Activated CD8-positive, alpha-beta T cell treated with anti-CD3 and anti-CD28 coated beads, Interleukin-2, amount 10 ng/mL, durations not matched to agents 7 days and 5 days (primary cell): Measurements from ENCODE around the gene CD248. TPM values are rescaled to one million over a fixed set of nuclear protein-coding genes. Genes with fewer than 3 reads are reported as not detected.

Experiments used
- ATAC-seq: fragments of 150-1000 bp; cut with Tn5 transposase; one replicate; pipeline ENCODE4 v1.10.0; 2021; ENCODE audit warnings: moderate library complexity
- CTCF ChIA-PET: fragments of 350-600 bp; sonication (Branson Sonifier 250); formaldehyde crosslinking; loops from one replicate; lab custom pipeline; 2021; ENCODE audit warnings: antibody characterized with exemption; lab: Charles Lee
- POLR2A ChIA-PET: fragments of 350-600 bp; sonication (Branson Sonifier 250); formaldehyde crosslinking; loops from one replicate; lab custom pipeline; 2021; ENCODE audit warnings: antibody characterized with exemption; lab: Charles Lee
- DNase-seq: peaks from one replicate; pipeline ENCODE4 v3.0.0-alpha.2; 2020
- H3K27ac Mint-ChIP-seq: one replicate; pipeline ENCODE4 v1.8.0; 2021; ENCODE audit warnings: mild to moderate bottlenecking, mixed read lengths
- H3K27me3 Mint-ChIP-seq: one replicate; pipeline ENCODE4 v1.8.0; 2021; ENCODE audit warnings: low read depth, mixed read lengths
- H3K36me3 Mint-ChIP-seq: one replicate; pipeline ENCODE4 v1.8.0; 2021; ENCODE audit warnings: low read depth, mixed read lengths
- H3K4me1 Mint-ChIP-seq: one replicate; pipeline ENCODE4 v1.8.0; 2021; ENCODE audit warnings: low read depth, mixed read lengths
- H3K4me3 Mint-ChIP-seq: one replicate; pipeline ENCODE4 v1.8.0; 2021; ENCODE audit warnings: mild to moderate bottlenecking, mixed read lengths
- H3K9me3 Mint-ChIP-seq: one replicate; pipeline ENCODE4 v1.8.0; 2022; ENCODE audit warnings: mixed read lengths; ENCODE audit not compliant: insufficient read depth
- total RNA-seq, 2 experiments: library from RNA; stranded (reverse); gene quantifications; one replicate each; pipeline ENCODE4 v1.2.3, GENCODE V29; 2021

Gene CD248
- total RNA-seq, 2 experiments from 2014 or later: 79.5 to 80.8 TPM

DNA sequence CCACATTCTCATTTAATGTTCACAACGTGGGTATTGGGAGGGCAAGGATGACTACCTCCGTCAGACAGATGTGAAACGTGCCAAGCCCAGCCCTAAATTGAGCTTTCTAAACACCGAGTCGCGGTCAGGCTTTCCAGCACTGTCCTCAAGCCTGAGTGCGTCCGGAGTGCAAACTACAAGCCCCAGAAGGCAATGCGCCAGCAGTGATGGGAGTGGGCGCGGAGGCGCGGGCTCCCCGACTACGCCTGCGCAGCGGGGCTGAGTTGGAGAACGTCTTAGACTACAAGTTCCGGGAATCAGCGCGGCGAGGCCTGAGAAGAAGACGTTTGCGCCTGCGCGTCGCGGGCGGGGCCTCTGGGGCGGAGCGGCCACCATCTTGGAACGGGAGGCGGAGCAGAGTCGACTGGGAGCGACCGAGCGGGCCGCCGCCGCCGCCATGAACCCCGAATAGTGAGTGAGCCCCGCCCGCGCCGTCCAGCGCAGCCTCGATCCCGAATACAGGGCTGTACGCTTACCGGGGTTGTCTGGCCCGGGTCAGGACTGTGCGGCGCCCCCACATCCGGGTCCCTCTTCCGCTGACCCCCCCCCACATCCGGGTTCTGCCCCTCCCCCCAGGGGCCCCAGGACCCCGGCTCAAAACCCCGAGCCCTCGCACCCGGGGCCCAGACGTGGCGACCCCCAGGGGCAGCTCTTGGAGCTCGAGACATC lies 48.4 kb downstream of the CD248 start, which contains the start of gene RAB1B:
TSS of gene RAB1B (plus strand) at position 396 of the 708 bp plus-strand sequence. CDS start at position 437, 41 bp downstream.
- ATAC-seq (peak; percentile 86), DNase-seq (peak; percentile 100)
- H3K4me3 Mint-ChIP-seq: peak within 1 kb of the TSS; percentile 84
- H3K27ac Mint-ChIP-seq: peak within 1 kb of the TSS; percentile 98
- H3K9me3 Mint-ChIP-seq: no peaks in the 10 kb centered on the region
- H3K4me1 Mint-ChIP-seq: peaks cover 49% of the 10 kb centered on the region
- no peaks in the 10 kb centered on the region for H3K27me3 Mint-ChIP-seq
- ChIA-PET POLR2A (interaction anchor here (0.5 to 1.8 kb wide), 13 partner anchors 10 to 397 kb away, joined by 3 to 15 read pairs (median 3); partner anchors contain the start of genes RBM14 and YIF1A), CTCF (interaction anchor here (1.0 to 6.6 kb wide), 7 partner anchors 13 to 409 kb away, joined by 3 to 64 read pairs (median 3); partner anchors contain the start of gene MUS81)
- H3K36me3 Mint-ChIP-seq: peaks cover 51% of the 10 kb centered on the region

DNA sequence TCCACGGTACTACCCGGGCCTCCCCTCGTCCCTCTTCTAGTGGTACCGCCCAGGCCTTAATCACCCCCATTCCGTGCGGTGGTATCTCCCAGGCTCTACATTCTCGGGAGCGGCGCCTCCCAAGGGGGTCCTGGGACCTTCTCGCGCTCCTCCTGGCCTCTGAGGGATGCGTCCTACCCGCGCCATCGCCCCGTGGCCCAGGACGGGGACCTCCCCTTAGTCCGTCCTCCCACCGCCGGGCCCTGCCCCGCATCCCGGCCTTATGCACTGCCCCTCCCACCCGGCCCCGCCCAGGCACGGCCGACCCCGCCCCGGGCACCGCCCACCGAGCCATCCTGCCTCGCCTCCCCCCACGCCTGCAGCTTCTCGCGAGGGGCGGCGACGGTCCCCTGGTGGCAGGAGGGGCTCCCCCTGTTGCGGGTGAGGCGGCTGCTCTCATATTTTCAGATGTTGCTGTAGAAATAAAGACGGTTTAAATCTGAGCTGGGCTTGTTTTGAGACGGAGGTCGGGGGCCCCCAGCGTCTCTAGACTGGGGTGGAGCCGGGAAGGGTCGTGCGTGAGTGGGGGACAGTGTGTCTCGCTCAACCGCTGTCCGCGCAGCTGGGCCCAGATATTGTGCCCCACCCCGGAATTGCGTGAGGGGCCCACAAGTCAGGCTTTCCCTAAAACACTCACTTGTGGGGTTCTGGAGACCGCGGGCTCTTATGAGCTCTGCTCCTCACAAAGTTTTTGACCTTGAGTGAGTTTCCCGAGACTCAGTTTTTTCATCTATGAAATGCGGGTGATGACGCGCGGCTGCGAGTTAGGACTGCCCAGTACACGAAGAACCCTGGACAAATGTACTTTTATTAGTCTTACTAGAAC lies 49.2 kb downstream of the CD248 start:
- Mint-ChIP-seq H3K27ac (peak overlapping the region; percentile 98), H3K27me3 (no peaks in the 10 kb centered on the region), H3K36me3 (peaks cover 50% of the 10 kb centered on the region), H3K9me3 (no peaks in the 10 kb centered on the region), H3K4me3 (peak overlapping the region; percentile 84), H3K4me1 (peaks cover 42% of the 10 kb centered on the region)
- ChIA-PET POLR2A (interaction anchor here (0.6 to 1.8 kb wide), 12 partner anchors 11 to 396 kb away, joined by 3 to 15 read pairs (median 4); partner anchors contain the start of genes RBM14 and YIF1A), CTCF (interaction anchor here (0.6 to 6.6 kb wide), 9 partner anchors 14 to 1534 kb away, joined by 3 to 64 read pairs (median 3); partner anchors contain the start of gene MUS81)
- ATAC-seq (peak; percentile 65), DNase-seq (peak; percentile 90)

DNA sequence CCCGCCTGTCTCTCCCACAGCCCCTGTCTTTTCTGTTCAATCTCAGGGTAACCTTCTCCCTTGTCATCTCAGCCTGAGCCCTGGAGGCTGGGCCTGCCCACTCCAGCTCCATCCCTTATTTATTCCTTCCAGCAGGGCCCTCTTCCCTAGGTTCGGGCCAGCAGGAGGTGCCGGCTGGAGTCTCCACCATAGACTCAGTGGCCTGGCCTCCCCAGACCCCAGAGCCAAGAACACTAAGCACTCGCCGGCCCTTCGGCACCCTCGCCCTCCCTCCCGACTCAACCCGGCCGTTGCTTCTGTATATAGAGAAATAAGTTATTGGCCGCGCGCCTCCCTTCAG lies 49.8 kb downstream of the CD248 start:
- POLR2A ChIA-PET: interaction anchor here (1.0 to 1.6 kb wide), 6 partner anchors 12 to 187 kb away, joined by 3 to 15 read pairs (median 4); no protein-coding TSS in a partner anchor
- H3K36me3 Mint-ChIP-seq: peaks cover 47% of the 10 kb centered on the region

DNA sequence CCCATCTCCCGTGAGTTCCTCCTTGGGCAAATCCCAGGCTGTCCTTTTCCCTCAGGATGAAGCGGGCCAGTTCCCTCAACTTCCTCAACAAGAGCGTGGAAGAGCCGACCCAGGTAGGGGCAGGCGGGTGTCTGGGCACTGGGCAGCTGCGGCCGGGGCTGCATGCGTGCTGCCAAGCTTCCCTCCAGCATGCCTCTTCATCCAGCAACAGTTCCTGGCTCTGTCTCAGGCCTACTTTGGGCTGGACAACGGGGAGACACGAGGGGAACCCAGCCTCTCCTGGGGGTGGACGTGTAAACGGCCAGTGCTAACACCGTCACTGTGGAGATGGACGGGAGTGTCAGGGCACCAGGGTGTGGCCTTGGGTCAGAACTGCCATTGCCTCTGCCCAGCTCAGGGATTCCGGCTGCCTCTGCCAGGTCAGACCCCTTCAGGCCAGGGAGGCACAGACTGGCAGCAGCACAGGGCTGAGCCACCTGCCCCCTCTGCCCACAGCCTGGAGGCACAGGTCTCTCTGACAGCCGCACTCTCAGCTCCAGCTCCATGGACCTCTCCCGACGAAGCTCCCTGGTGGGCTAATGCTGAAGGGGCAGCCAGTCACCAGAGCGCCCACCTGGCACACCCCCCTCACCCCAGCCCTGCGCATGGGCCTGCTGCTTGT lies 50.3 kb downstream of the CD248 start:
- H3K27ac Mint-ChIP-seq: peak overlapping the region; percentile 98
- ATAC-seq: no peak
- DNase-seq: no peak
- CTCF ChIA-PET: interaction anchor here (1.2 to 2.5 kb wide), 2 partner anchors 21 to 44 kb away, joined by 4 to 10 read pairs; no protein-coding TSS in a partner anchor
- H3K4me1 Mint-ChIP-seq: peaks cover 31% of the 10 kb centered on the region
- H3K36me3 Mint-ChIP-seq: peaks cover 44% of the 10 kb centered on the region
- POLR2A ChIA-PET: interaction anchor here (0.6 to 0.7 kb wide), 2 partner anchors 12 to 41 kb away, joined by 3 to 4 read pairs; no protein-coding TSS in a partner anchor
- H3K9me3 Mint-ChIP-seq: no peaks in the 10 kb centered on the region
- peak overlapping the region; percentile 84 for H3K4me3 Mint-ChIP-seq
- H3K27me3 Mint-ChIP-seq: no peaks in the 10 kb centered on the region

More for the DNA sequence above, 49.8 kb downstream of the CD248 start:
- peak overlapping the region; percentile 84 for H3K4me3 Mint-ChIP-seq
- CTCF ChIA-PET: interaction anchor here (1.2 to 6.6 kb wide), 5 partner anchors 14 to 407 kb away, joined by 3 to 64 read pairs (median 9); partner anchors contain the start of gene MUS81
- ATAC-seq: no peak
- no peaks in the 10 kb centered on the region for H3K27me3 Mint-ChIP-seq
- H3K27ac Mint-ChIP-seq: peak overlapping the region; percentile 98
- no peaks in the 10 kb centered on the region for H3K9me3 Mint-ChIP-seq
- H3K4me1 Mint-ChIP-seq: peaks cover 36% of the 10 kb centered on the region
- DNase-seq: no peak

DNA sequence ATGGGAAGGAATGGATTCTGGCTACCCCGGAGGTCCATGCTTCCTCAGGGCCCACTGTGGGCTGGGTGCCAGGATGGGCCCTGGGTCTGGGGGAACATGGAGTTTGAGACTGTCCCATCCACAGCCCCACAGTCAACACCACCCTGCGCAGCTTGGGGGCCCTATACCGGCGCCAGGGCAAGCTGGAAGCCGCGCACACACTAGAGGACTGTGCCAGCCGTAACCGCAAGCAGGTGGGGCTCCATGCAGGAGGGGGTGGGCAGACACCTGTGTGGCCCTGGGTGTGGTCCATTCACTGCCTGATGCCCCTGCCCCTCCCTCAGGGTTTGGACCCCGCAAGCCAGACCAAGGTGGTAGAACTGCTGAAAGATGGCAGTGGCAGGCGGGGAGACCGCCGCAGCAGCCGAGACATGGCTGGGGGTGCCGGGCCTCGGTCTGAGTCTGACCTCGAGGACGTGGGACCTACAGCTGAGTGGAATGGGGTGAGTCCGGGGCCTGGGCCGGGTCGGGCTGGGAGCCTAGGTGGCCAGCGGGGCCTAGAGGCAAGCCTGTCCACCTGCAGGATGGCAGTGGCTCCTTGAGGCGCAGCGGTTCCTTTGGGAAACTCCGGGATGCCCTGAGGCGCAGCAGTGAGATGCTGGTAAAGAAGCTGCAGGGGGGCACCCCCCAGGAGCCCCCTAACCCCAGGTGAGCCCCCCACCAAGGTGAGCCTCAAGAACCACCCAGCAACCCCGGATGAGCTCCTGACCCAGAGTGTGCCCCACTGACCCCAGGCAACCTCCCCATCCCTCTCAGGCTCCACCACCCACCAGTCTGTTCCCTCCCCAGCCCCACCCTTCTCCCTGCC lies 51.1 kb downstream of the CD248 start:
- Mint-ChIP-seq H3K27me3 (no peaks in the 10 kb centered on the region), H3K4me3 (no peak overlapping the region), H3K36me3 (peaks cover 48% of the 10 kb centered on the region), H3K9me3 (no peaks in the 10 kb centered on the region), H3K4me1 (peaks cover 29% of the 10 kb centered on the region), H3K27ac (no peak overlapping the region)
- DNase-seq: no peak
- ATAC-seq: no peak
- CTCF ChIA-PET: interaction anchor here (0.8 to 2.5 kb wide), 4 partner anchors 17 to 197 kb away, joined by 3 to 10 read pairs (median 4); partner anchors contain the start of gene YIF1A
- POLR2A ChIA-PET: interaction anchor here (0.6 to 0.7 kb wide), 2 partner anchors 12 to 40 kb away, joined by 3 to 4 read pairs; no protein-coding TSS in a partner anchor

DNA sequence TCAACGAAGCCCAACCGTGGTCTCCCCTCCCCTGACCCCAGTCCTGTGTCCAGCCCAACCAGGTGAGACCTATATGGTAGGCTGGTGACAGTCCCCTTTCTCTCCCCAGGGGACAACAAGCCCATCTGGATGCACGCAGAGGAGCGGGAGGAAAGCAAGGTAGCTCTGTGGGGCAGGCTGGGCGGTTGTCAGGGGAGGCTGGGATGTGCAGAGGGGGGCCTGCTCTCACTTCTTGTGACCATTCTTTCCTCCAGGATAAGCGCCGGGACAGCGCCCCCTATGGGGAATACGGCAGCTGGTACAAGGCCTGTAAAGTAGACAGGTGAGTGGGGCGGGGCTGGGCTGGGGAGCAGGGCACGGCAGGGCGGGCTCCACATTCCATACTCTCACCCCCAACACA lies 51.9 kb downstream of the CD248 start:
- no peak overlapping the region for H3K27ac Mint-ChIP-seq
- H3K9me3 Mint-ChIP-seq: no peaks in the 10 kb centered on the region
- H3K4me3 Mint-ChIP-seq: no peak overlapping the region
- ChIA-PET CTCF (interaction anchor here (0.8 to 2.5 kb wide), 4 partner anchors 18 to 196 kb away, joined by 3 to 10 read pairs (median 4); partner anchors contain the start of gene YIF1A), POLR2A (no interaction called here)
- ATAC-seq: no peak
- H3K27me3 Mint-ChIP-seq: no peaks in the 10 kb centered on the region
- DNase-seq: peak; percentile 58
- H3K36me3 Mint-ChIP-seq: peaks cover 46% of the 10 kb centered on the region
- peaks cover 23% of the 10 kb centered on the region for H3K4me1 Mint-ChIP-seq

Other genes starting within 250 kb of the CD248 start
- 10 to 100 TPM; 84.6 to 91.6 TPM for gene PACS1, start 246.8 kb downstream of the CD248 start, total RNA-seq
- 10 to 100 TPM; 53.5 to 59.8 TPM for gene KLC2, start 59.3 kb downstream of the CD248 start, total RNA-seq
- gene RAB1B, start 48.4 kb downstream of the CD248 start, total RNA-seq: 100 to 1,000 TPM; 160 to 170 TPM
- 1 to 10 TPM; 2.7 to 3.6 TPM for gene CNIH2, start 38.9 kb downstream of the CD248 start, total RNA-seq
- 10 to 100 TPM; 46.6 to 58.6 TPM for gene YIF1A, start 27.9 kb downstream of the CD248 start, total RNA-seq
- gene TMEM151A, start 25.1 kb downstream of the CD248 start, total RNA-seq: not detected
- gene RIN1, start 19.4 kb upstream of the CD248 start, total RNA-seq: 1 to 10 TPM; 1.3 TPM
- gene BRMS1, start 28.1 kb upstream of the CD248 start, total RNA-seq: 10 to 100 TPM; 53.2 to 57.1 TPM
- gene B4GAT1, start 30.6 kb upstream of the CD248 start, total RNA-seq: 1 to 10 TPM; 7.6 TPM
- gene SLC29A2, start 54.7 kb upstream of the CD248 start, total RNA-seq: 10 to 100 TPM; 10.0 to 11.1 TPM
- under 1 TPM; 0.18 to 0.34 TPM for gene NPAS4, start 104.0 kb upstream of the CD248 start, total RNA-seq
- gene MRPL11, start 121.8 kb upstream of the CD248 start, total RNA-seq: 100 to 1,000 TPM in 1 of 2 experiments, 10 to 100 TPM in 1; 93.7 to 100 TPM
- gene PELI3, start 149.9 kb upstream of the CD248 start, total RNA-seq: 1 to 10 TPM; 5.1 to 5.8 TPM
- gene DPP3, start 163.4 kb upstream of the CD248 start, total RNA-seq: 10 to 100 TPM; 73.3 to 79.1 TPM
- 10 to 100 TPM; 10.6 to 14.0 TPM for gene BBS1, start 193.6 kb upstream of the CD248 start, total RNA-seq
- 10 to 100 TPM; 15.5 to 15.9 TPM for gene ZDHHC24, start 229.0 kb upstream of the CD248 start, total RNA-seq
- not detected for gene ACTN3, start 229.9 kb upstream of the CD248 start, total RNA-seq